HL-60 (cell line): ENCODE data around the gene PCYT1A.
A peak's percentile ranks its signal among the peaks of the same experiment; 100 is the strongest.
"Not testable (repeated sequence)": the region's sequence is repeated elsewhere in the genome, so short reads cannot be mapped to it uniquely, and the experiment has no call there.

ENCODE experiments used
- DNase-seq, 2 experiments: peaks; one replicate each; pipeline ENCODE4 v3.0.0-alpha.2; 2010 to 2020; ENCODE audit warnings: low read depth in 1 of 2, low spot score in 1 of 2
- H3K27ac ChIP-seq: fragments of 250-450 bp; sonication (Bioruptor Pico); replicated peaks from 2 replicates; pipeline ENCODE4 v1.5.1; 2020; ENCODE audit warnings: mild to moderate bottlenecking, moderate library complexity
- H3K27me3 ChIP-seq: fragments of 250-450 bp; sonication (Bioruptor Pico); 2 replicates; pipeline ENCODE4 v1.5.1; 2021; ENCODE audit warnings: mild to moderate bottlenecking, moderate library complexity; ENCODE audit not compliant: insufficient read depth, poor library complexity, severe bottlenecking
- H3K4me3 ChIP-seq: replicated peaks from 2 replicates; pipeline ENCODE4 v1.5.1; 2011; ENCODE audit warnings: mild to moderate bottlenecking, control low read depth, low read length; ENCODE audit not compliant: insufficient read depth
- CTCF ChIP-seq: IDR thresholded peaks from one replicate; pipeline ENCODE4 v1.5.1; 2011; ENCODE audit warnings: low read length, control low read depth, inconsistent platforms; ENCODE audit not compliant: insufficient read depth
- GABPA ChIP-seq: IDR thresholded peaks from 2 replicates; pipeline ENCODE4 v1.6.1; 2012; ENCODE audit warnings: low read depth
- POLR2AphosphoS5 ChIP-seq: IDR thresholded peaks from 2 replicates; pipeline ENCODE4 v1.6.1; 2012; ENCODE audit warnings: low read depth
- REST ChIP-seq: IDR thresholded peaks from 2 replicates; pipeline ENCODE4 v1.6.1; 2012; ENCODE audit warnings: low read depth; ENCODE audit not compliant: insufficient replicate concordance
- SPI1 ChIP-seq: IDR thresholded peaks from 2 replicates; pipeline ENCODE4 v1.6.1; 2012; ENCODE audit warnings: low read depth, mild to moderate bottlenecking, borderline replicate concordance

Gene PCYT1A

DNA sequence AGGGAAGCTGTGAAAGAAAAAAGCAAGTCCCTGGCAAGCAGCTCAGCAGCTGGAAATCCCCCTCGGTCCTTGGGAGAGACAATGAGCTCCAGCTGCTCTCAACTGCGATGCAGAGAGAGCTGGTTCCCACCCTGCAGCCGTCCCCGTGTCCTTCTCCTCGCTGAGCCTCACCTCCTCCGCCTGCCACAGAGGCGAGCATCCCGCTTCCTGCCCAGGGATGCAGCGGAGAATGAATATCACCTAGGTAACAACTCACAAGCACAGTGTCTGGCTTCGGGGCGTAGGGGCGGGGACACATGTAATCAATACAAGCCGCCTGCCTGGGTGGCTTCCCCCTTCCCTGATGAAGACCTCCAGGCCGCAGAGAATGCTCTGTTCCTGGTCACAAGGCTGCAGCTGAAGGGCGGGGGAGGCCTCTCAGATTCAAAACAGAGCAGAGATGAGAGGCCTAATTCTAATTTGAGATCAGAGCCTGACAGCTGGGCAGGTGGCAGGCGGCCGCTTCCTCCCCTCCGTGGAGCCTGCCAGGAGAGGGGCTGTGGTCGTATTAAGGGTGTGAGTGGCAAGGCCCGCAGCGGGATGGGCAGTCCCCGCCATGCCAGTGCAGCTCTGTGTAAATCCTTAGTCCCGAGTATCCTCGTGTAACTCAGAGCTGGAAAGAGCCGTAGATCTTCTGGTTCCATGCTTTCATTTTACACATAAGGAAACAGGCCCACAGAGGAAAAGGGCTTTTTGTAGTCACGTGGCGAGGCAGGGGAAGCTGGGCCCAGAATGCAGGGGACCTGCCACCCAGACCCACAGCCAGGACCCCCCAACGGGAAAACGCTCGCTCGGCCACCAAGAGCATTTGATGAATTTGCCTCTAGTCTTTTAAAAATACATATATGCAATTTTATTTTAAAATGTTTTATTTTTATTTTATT, 100.6 kb downstream of the PCYT1A start:
- TF ChIP-seq GABPA: no peak
- no peak for TF ChIP-seq CTCF
- no peak for TF ChIP-seq SPI1
- TF ChIP-seq POLR2AphosphoS5: no peak
- no peak for TF ChIP-seq REST
- H3K27me3 ChIP-seq: no peaks in the 10 kb centered on the region
- peak overlapping the region; percentile 54 for H3K27ac ChIP-seq
- no peak overlapping the region for H3K4me3 ChIP-seq
- no peak for DNase-seq

DNA sequence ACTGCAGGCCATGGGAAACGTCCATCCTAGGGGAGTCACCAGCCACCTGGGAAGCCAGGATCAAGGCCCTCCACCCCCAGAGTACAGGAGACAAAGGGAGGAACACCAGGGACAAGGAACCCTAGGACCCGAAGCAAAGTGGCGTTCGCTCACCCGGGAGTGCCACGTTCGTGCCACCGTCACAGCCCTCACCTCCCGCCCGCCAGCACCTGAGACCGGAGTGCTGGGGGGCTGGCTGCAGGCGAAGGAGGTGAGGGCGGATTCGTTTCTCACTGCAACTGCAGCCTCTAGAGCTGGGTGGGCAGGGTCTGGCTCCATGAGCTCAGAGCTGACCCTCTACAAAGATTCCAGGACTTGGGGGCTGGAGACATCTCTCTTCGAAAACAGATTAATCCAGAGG, 102.6 kb downstream of the PCYT1A start:
- no peak overlapping the region for H3K4me3 ChIP-seq
- TF ChIP-seq REST: no peak
- no peak for TF ChIP-seq POLR2AphosphoS5
- no peak for TF ChIP-seq GABPA
- no peak for TF ChIP-seq CTCF
- TF ChIP-seq SPI1: no peak
- H3K27me3 ChIP-seq: no peaks in the 10 kb centered on the region
- DNase-seq: no peak
- no peak overlapping the region for H3K27ac ChIP-seq

DNA sequence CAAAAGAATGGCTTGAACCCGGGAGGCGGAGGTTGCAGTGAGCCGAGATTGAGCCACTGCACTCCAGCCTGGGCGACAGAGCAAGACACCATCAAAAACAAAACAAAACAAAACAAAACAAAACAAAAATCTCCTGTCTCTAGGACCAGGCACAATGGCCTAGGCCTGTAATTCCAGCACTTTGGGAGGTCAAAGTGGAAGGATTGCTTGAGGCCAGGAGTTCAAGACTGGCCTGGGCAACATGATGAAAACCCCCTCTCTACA, 103.4 kb downstream of the PCYT1A start:
- H3K4me3 ChIP-seq, H3K27me3 ChIP-seq, DNase-seq: not testable (repeated sequence)
- H3K27ac ChIP-seq: peak overlapping the region; percentile 69

- Histone ChIP-seq H3K27ac (peak overlapping the region; percentile 69), H3K27me3 (no peaks in the 10 kb centered on the region), H3K4me3 (no peak overlapping the region)
- TF ChIP-seq CTCF: no peak
- TF ChIP-seq SPI1: no peak
- no peak for TF ChIP-seq GABPA
- TF ChIP-seq REST: no peak
- TF ChIP-seq POLR2AphosphoS5: no peak
- DNase-seq: no peak
These were observed 106.4 kb downstream of the PCYT1A start for GRCh38 chr3:196181127-196181546.
